Neuronal stem cell (in vitro differentiated cells): ENCODE measurements around the gene NGF.

Source experiments
- DNase-seq: peaks from one replicate; pipeline ENCODE4 v3.0.0-alpha.2; 2013; ENCODE audit warnings: low spot score
- H2AFZ ChIP-seq: one replicate; pipeline ENCODE4 v1.6.1; 2013; ENCODE audit warnings: mild to moderate bottlenecking, low read length, inconsistent platforms
- H2AK5ac ChIP-seq: 2 replicates; pipeline ENCODE4 v1.6.1; 2013; ENCODE audit warnings: low read depth, mild to moderate bottlenecking, inconsistent platforms, low read length, moderate library complexity, mixed read lengths
- H2BK120ac ChIP-seq: 2 replicates; pipeline ENCODE4 v1.6.1; 2013; ENCODE audit warnings: low read depth, mild to moderate bottlenecking, inconsistent platforms, low read length, moderate library complexity, mixed read lengths
- H2BK12ac ChIP-seq: one replicate; pipeline ENCODE4 v1.6.1; 2013; ENCODE audit warnings: low read length, inconsistent platforms
- H2BK15ac ChIP-seq: 2 replicates; pipeline ENCODE4 v1.6.1; 2013; ENCODE audit warnings: mild to moderate bottlenecking, low read length, inconsistent platforms, mixed read lengths
- H2BK5ac ChIP-seq: one replicate; pipeline ENCODE4 v1.6.1; 2013; ENCODE audit warnings: inconsistent platforms, mild to moderate bottlenecking, low read length, moderate library complexity
- H3K14ac ChIP-seq: one replicate; pipeline ENCODE4 v1.6.1; 2013; ENCODE audit warnings: low read length, inconsistent platforms
- H3K18ac ChIP-seq: 2 replicates; pipeline ENCODE4 v1.6.1; 2013; ENCODE audit warnings: low read length, inconsistent platforms
- H3K23ac ChIP-seq: 2 replicates; pipeline ENCODE4 v1.6.1; 2013; ENCODE audit warnings: low read depth, mild to moderate bottlenecking, mixed read lengths, low read length, inconsistent platforms; ENCODE audit not compliant: poor library complexity
- H3K27ac ChIP-seq: replicated peaks from 3 replicates; pipeline ENCODE4 v1.5.1; 2013; ENCODE audit warnings: low read length, inconsistent platforms
- H3K27me3 ChIP-seq, 3 experiments: 2 replicates each; pipeline ENCODE4 v1.6.1; 2013; ENCODE audit warnings: low read length in 3 of 3, mild to moderate bottlenecking in 2 of 3, inconsistent platforms in 1 of 3, low read depth in 1 of 3, mixed read lengths in 1 of 3, moderate library complexity in 1 of 3; ENCODE audit not compliant: control insufficient read depth in 3 of 3, insufficient read depth in 3 of 3
- H3K36me3 ChIP-seq, 2 donors: replicated peaks in 1 of 2; 2 replicates each; pipeline ENCODE4 v1.6.1; 2013; ENCODE audit warnings: low read length in 2 of 2; ENCODE audit not compliant: control insufficient read depth in 2 of 2, insufficient read depth in 2 of 2
- H3K4ac ChIP-seq: 2 replicates; pipeline ENCODE4 v1.6.1; 2013; ENCODE audit warnings: inconsistent platforms, mild to moderate bottlenecking, low read length, moderate library complexity
- H3K4me1 ChIP-seq, 2 donors: 1 replicate in 1 of 2; 2 replicates in 1 of 2; pipeline ENCODE4 v1.6.1; 2013; ENCODE audit warnings: low read length in 2 of 2, low read depth in 1 of 2; ENCODE audit not compliant: control insufficient read depth in 2 of 2, insufficient read depth in 1 of 2
- H3K4me2 ChIP-seq: one replicate; pipeline ENCODE4 v1.6.1; 2013; ENCODE audit warnings: mild to moderate bottlenecking, low read length, inconsistent platforms; ENCODE audit not compliant: insufficient read depth, poor library complexity, severe bottlenecking
- H3K4me3 ChIP-seq, 2 donors: 2 replicates each; pipeline ENCODE4 v1.5.1; 2013; ENCODE audit warnings: low read length in 2 of 2, mild to moderate bottlenecking in 2 of 2, inconsistent platforms in 1 of 2, moderate library complexity in 1 of 2
- H3K79me1 ChIP-seq: one replicate; pipeline ENCODE4 v1.6.1; 2013; ENCODE audit warnings: low read depth, mild to moderate bottlenecking, inconsistent platforms, low read length, moderate library complexity
- H3K9ac ChIP-seq: one replicate; pipeline ENCODE4 v1.6.1; 2013; ENCODE audit warnings: mild to moderate bottlenecking, low read depth, low read length, inconsistent platforms; ENCODE audit not compliant: poor library complexity
- H3K9me3 ChIP-seq, 2 donors: replicated peaks in 1 of 2; 2 replicates each; pipeline versions ENCODE3 to v1.6.1; 2013; ENCODE audit warnings: low read length in 2 of 2, mild to moderate bottlenecking in 2 of 2, inconsistent platforms in 1 of 2, low read depth in 1 of 2, mixed read lengths in 1 of 2, moderate library complexity in 1 of 2; ENCODE audit not compliant: control insufficient read depth in 2 of 2, insufficient read depth in 1 of 2
- H4K8ac ChIP-seq: one replicate; pipeline ENCODE4 v1.6.1; 2013; ENCODE audit warnings: low read depth, mild to moderate bottlenecking, inconsistent platforms, low read length, moderate library complexity
- H4K91ac ChIP-seq: one replicate; pipeline ENCODE4 v1.6.1; 2013; ENCODE audit warnings: low read length, low read depth, mild to moderate bottlenecking, inconsistent platforms; ENCODE audit not compliant: poor library complexity
- WGBS, 2 donors: extraction: QIAGEN DNeasy Blood & Tissue Kit; methylation state at CpG; one replicate each; pipeline ENCODE4 v1.1.7; 2013; ENCODE audit warnings: missing lambda C conversion rate in 2 of 2, mixed read lengths in 1 of 2; ENCODE audit not compliant: insufficient read length in 2 of 2, insufficient replicate concordance in 1 of 2; ENCODE audit errors: extremely low coverage in 2 of 2; 5-methylcytosine and 5-hydroxymethylcytosine counted together

Gene NGF

GRCh38 chr1:115280064-115280463 lies 58.0 kb downstream of the NGF start:
- Histone ChIP-seq H3K4me2 (no peak overlapping the region), H3K23ac (no peak overlapping the region), H3K27me3 (no peaks in the 10 kb centered on the region), H3K36me3 (no peaks in the 10 kb centered on the region), H3K4me3 (no peak overlapping the region), H2BK12ac (no peak overlapping the region), H4K8ac (no peak overlapping the region), H3K27ac (no peak overlapping the region), H3K9ac (no peak overlapping the region), H3K79me1 (no peaks in the 10 kb centered on the region), H2AFZ (no peak overlapping the region), H3K14ac (no peak overlapping the region), H3K18ac (no peak overlapping the region), H2BK5ac (no peak overlapping the region), H2BK15ac (no peak overlapping the region), H2AK5ac (no peak overlapping the region), H3K4ac (no peak overlapping the region), H3K9me3 (no peaks in the 10 kb centered on the region), H2BK120ac (no peak overlapping the region), H3K4me1 (no peaks in the 10 kb centered on the region), H4K91ac (no peak overlapping the region)
- no peak for DNase-seq
- WGBS, 2 donors, result no CpG with 5 or more reads among the region's 8 CpGs

GRCh38 chr1:115278211-115278610 lies 59.8 kb downstream of the NGF start:
- no peaks in the 10 kb centered on the region for H3K4me1 ChIP-seq
- no peak overlapping the region for H3K27ac ChIP-seq
- H3K36me3 ChIP-seq, result no peaks in the 10 kb centered on the region
- no peak overlapping the region for H2BK5ac ChIP-seq
- DNase-seq, result no peak
- H3K9me3 ChIP-seq, result no peaks in the 10 kb centered on the region
- H3K27me3 ChIP-seq, result no peaks in the 10 kb centered on the region
- no peak overlapping the region for H3K4ac ChIP-seq
- no peak overlapping the region for H3K14ac ChIP-seq
- no peak overlapping the region for H4K91ac ChIP-seq
- WGBS, 2 donors, result no CpG with 5 or more reads among the region's 3 CpGs
- no peak overlapping the region for H2BK15ac ChIP-seq
- no peak overlapping the region for H2BK12ac ChIP-seq
- H3K79me1 ChIP-seq, result no peaks in the 10 kb centered on the region
- no peak overlapping the region for H3K4me2 ChIP-seq
- no peak overlapping the region for H4K8ac ChIP-seq
- no peak overlapping the region for H2AFZ ChIP-seq
- H2BK120ac ChIP-seq, result no peak overlapping the region
- H3K18ac ChIP-seq, result no peak overlapping the region
- no peak overlapping the region for H3K9ac ChIP-seq
- no peak overlapping the region for H3K4me3 ChIP-seq
- H2AK5ac ChIP-seq, result no peak overlapping the region
- no peak overlapping the region for H3K23ac ChIP-seq

DNA sequence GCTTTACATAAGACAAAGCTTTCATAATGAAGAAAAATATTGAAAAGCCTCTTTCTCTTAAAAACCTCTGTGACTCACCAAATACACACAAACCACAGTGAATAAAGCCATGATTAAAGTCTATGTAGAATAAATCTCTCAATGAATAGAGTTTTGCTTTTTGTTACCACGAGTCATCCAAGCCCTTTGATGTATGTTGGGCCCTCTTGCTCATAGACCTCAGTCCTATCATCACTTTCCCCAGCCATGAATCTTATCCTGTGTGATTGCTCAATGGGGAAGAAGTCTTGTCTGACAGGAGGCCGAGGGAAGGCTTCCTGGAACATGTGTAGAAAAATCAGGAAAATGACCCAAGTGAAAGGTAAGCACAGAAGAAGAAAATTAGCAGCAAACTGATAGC lies 60.8 kb downstream of the NGF start:
- no CpG with 5 or more reads among the region's 2 CpGs for WGBS, 2 donors
- Histone ChIP-seq H3K9me3 (no peaks in the 10 kb centered on the region), H3K4me1 (no peaks in the 10 kb centered on the region), H3K79me1 (no peaks in the 10 kb centered on the region), H4K8ac (no peak overlapping the region), H3K9ac (no peak overlapping the region), H3K4me2 (no peak overlapping the region), H4K91ac (no peak overlapping the region), H3K27ac (no peak overlapping the region), H2BK5ac (no peak overlapping the region), H3K36me3 (no peaks in the 10 kb centered on the region), H2BK120ac (no peak overlapping the region), H2BK12ac (no peak overlapping the region), H2BK15ac (no peak overlapping the region), H3K4ac (no peak overlapping the region), H3K23ac (no peak overlapping the region), H2AFZ (no peak overlapping the region), H2AK5ac (no peak overlapping the region), H3K14ac (no peak overlapping the region), H3K18ac (no peak overlapping the region), H3K27me3 (no peaks in the 10 kb centered on the region), H3K4me3 (no peak overlapping the region)
- no peak for DNase-seq

DNA sequence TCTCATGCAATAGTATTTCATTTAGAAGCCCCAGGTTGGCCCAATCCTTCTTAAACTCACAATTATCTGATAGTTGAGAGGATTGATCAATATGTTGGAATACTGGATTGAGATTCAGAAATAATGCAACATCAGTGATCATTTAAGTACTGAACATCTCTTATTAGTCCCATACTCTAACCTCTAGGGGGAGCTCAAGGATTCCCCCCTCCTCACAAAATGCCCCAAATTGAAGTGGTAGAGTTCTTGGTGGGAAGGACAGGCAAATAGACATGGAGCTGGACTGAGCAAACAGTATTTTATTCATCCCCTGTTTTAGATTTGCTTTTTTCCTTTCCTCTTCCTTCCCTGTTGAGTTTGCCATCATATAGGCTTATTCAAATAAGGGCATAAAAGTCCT lies 62.8 kb downstream of the NGF start:
- Histone ChIP-seq H3K4me1 (no peaks in the 10 kb centered on the region), H3K9me3 (no peaks in the 10 kb centered on the region), H3K27ac (no peak overlapping the region), H4K8ac (no peak overlapping the region), H2BK5ac (no peak overlapping the region), H4K91ac (no peak overlapping the region), H2BK12ac (no peak overlapping the region), H3K4ac (no peak overlapping the region), H2BK15ac (no peak overlapping the region), H3K27me3 (no peaks in the 10 kb centered on the region), H2AFZ (no peak overlapping the region), H2BK120ac (no peak overlapping the region), H3K23ac (no peak overlapping the region), H3K79me1 (no peaks in the 10 kb centered on the region), H3K4me2 (no peak overlapping the region), H3K36me3 (no peaks in the 10 kb centered on the region), H3K9ac (no peak overlapping the region), H3K4me3 (no peak overlapping the region), H2AK5ac (no peak overlapping the region), H3K18ac (no peak overlapping the region), H3K14ac (no peak overlapping the region)
- DNase-seq, result no peak
